Right cardiac atrium (tissue), 5 donors: Measurements from ENCODE around the gene C1QTNF3. TPM values are rescaled to one million over a fixed set of nuclear protein-coding genes. Genes with fewer than 3 reads are reported as not detected.

Source experiments
- ATAC-seq, 2 donors: fragments of 200-7000 bp; cut with Tn5 transposase; one replicate each; pipeline versions ENCODE4 v1.8.0 to v1.9.1; 2020; ENCODE audit warnings: moderate library complexity in 2 of 2, mild to moderate bottlenecking in 1 of 2
- DNase-seq, 3 donors: peaks; one replicate each; pipeline ENCODE4 v3.0.0-alpha.2; 2020
- H3K27ac ChIP-seq: one replicate; pipeline ENCODE4 v1.5.1; 2013; ENCODE audit warnings: mild to moderate bottlenecking, low read length, control low read depth, moderate library complexity
- H3K27me3 ChIP-seq: one replicate; pipeline ENCODE4 v1.6.1; 2013; ENCODE audit not compliant: control insufficient read depth, insufficient read depth
- H3K4me1 ChIP-seq: one replicate; pipeline ENCODE4 v1.6.1; 2013; ENCODE audit warnings: low read length; ENCODE audit not compliant: control insufficient read depth, insufficient read depth
- H3K4me3 ChIP-seq: one replicate; pipeline ENCODE4 v1.5.1; 2013; ENCODE audit warnings: low read length, control low read depth
- H3K9me3 ChIP-seq: one replicate; pipeline ENCODE4 v1.6.1; 2013; ENCODE audit warnings: low read length; ENCODE audit not compliant: control insufficient read depth
- WGBS: extraction: QIAGEN DNeasy Blood & Tissue Kit; methylation state at CpG from one replicate; pipeline ENCODE4 v1.1.7; 2013; 5-methylcytosine and 5-hydroxymethylcytosine counted together
- intact Hi-C, 4 donors: fragments of 100-400 bp; cut with DNase I; formaldehyde crosslinking; loops; one replicate each; pipeline versions ENCODE4 v1.11.0 to v1.14.0; 2022 to 2023
- polyA plus RNA-seq: library from polyadenylated mRNA; stranded (reverse); fragments of 200-250 nt; gene quantifications from one replicate; pipeline ENCODE4 v1.2.3, GENCODE V29; 2013
- total RNA-seq, 4 donors: library from RNA; stranded (reverse); fragmentation: NEBNext Ultra II Directional; extraction: Animal tissue kit (Norgen Biotek cat#: 25700); gene quantifications; one replicate each; pipeline ENCODE4 v1.2.1, GENCODE V29; 2021
- donor health status: healthy with polysubstance abuse.
- donor health status: DM: no; HTN: yes; CAD: no.
- donor health status: DM: no; HTN: no; CAD: no.
- donor health status: DM: no; HTN: yes; CAD: no; lungs with severe emphysema.
- donor health status: DM: yes; HTN: yes; CAD: no.

C1QTNF3 gene
- total and polyA plus RNA-seq, 5 donors = 1.5 to 4.3 (median 2.5) TPM

GRCh38 chr5:34007621-34008600, 35.1 kb downstream of the C1QTNF3 start, which contains the start of gene AMACR:
AMACR (minus strand) TSS chr5:34008050; CDS start chr5:34008019, 31 bp downstream.
- Histone ChIP-seq H3K9me3 (no peaks in the 10 kb centered on the region), H3K27ac (peak within 1 kb of the TSS; percentile 96), H3K4me3 (peak within 1 kb of the TSS; percentile 48), H3K4me1 (peaks cover 4% of the 10 kb centered on the region), H3K27me3 (no peaks in the 10 kb centered on the region)
- intact Hi-C loops = no loop called here
- under 1% methylated on average over 76 of the region's 76 CpGs for WGBS
- ATAC-seq = peak; percentile 99
- DNase-seq = peak; percentile 94 to 98 (median 97)

- ATAC-seq (peak; percentile 36 to 39), DNase-seq (peak in 1 of 3 donors; percentile 63)
- intact Hi-C loops = no loop called here
- Histone ChIP-seq H3K27me3 (no peaks in the 10 kb centered on the region), H3K9me3 (no peaks in the 10 kb centered on the region), H3K4me3 (peak overlapping the region; percentile 48), H3K27ac (peak overlapping the region; percentile 96), H3K4me1 (peaks cover 4% of the 10 kb centered on the region)
- WGBS = 4% methylated on average over 11 of the region's 11 CpGs
Measured at GRCh38 chr5:34007201-34007620, 35.8 kb downstream of the C1QTNF3 start.

- no peak overlapping the region for H3K27ac ChIP-seq
- ATAC-seq (no peak), DNase-seq (no peak)
- 81% methylated on average over 4 of the region's 4 CpGs for WGBS
- H3K27me3 ChIP-seq = no peaks in the 10 kb centered on the region
- intact Hi-C loops = no loop called here
- H3K4me3 ChIP-seq = no peak overlapping the region
- H3K9me3 ChIP-seq = no peaks in the 10 kb centered on the region
- H3K4me1 ChIP-seq = peaks cover 4% of the 10 kb centered on the region
Measured at GRCh38 chr5:34005681-34006080, 37.3 kb downstream of the C1QTNF3 start.

GRCh38 chr5:34005211-34005610, 37.8 kb downstream of the C1QTNF3 start:
- Histone ChIP-seq H3K27me3 (no peaks in the 10 kb centered on the region), H3K27ac (no peak overlapping the region), H3K4me1 (peaks cover 4% of the 10 kb centered on the region), H3K4me3 (no peak overlapping the region), H3K9me3 (no peaks in the 10 kb centered on the region)
- ATAC-seq = no peak
- DNase-seq = no peak
- intact Hi-C loops = no loop called here
- 89% methylated on average over 4 of the region's 4 CpGs for WGBS

- no peaks in the 10 kb centered on the region for H3K9me3 ChIP-seq
- intact Hi-C loops = no loop called here
- H3K27me3 ChIP-seq = no peaks in the 10 kb centered on the region
- 87% methylated on average over 4 of the region's 4 CpGs for WGBS
- peaks cover 4% of the 10 kb centered on the region for H3K4me1 ChIP-seq
- no peak overlapping the region for H3K27ac ChIP-seq
- no peak for DNase-seq
- no peak for ATAC-seq
- H3K4me3 ChIP-seq = no peak overlapping the region
Measured at GRCh38 chr5:34003941-34004340, 39.1 kb downstream of the C1QTNF3 start.

- intact Hi-C loops = no loop called here
- Histone ChIP-seq H3K4me3 (no peak overlapping the region), H3K9me3 (no peaks in the 10 kb centered on the region), H3K27me3 (no peaks in the 10 kb centered on the region), H3K4me1 (peaks cover 4% of the 10 kb centered on the region), H3K27ac (peak overlapping the region; percentile 87)
- no peak for DNase-seq
- peak; percentile 36 to 70 for ATAC-seq
- WGBS = 77% methylated on average over 10 of the region's 10 CpGs
Measured at GRCh38 chr5:34002629-34003328, 40.2 kb downstream of the C1QTNF3 start.

GRCh38 chr5:34001241-34001841, 41.7 kb downstream of the C1QTNF3 start:
- ATAC-seq = no peak
- H3K27ac ChIP-seq = peak overlapping the region; percentile 17
- H3K9me3 ChIP-seq = peaks cover 2% of the 10 kb centered on the region
- intact Hi-C loops = no loop called here
- WGBS = 66% methylated on average over 10 of the region's 10 CpGs
- no peak overlapping the region for H3K4me3 ChIP-seq
- DNase-seq = peak in 1 of 3 donors; percentile 40
- H3K4me1 ChIP-seq = peaks cover 6% of the 10 kb centered on the region
- no peaks in the 10 kb centered on the region for H3K27me3 ChIP-seq

- 88% methylated on average over 4 of the region's 4 CpGs for WGBS
- intact Hi-C loops = loop anchor here in 2 of 4 donors (10.0 kb wide), 1 partner anchor 465 kb away; no protein-coding TSS in a partner anchor
- Histone ChIP-seq H3K27me3 (no peaks in the 10 kb centered on the region), H3K27ac (peak overlapping the region; percentile 56), H3K9me3 (peaks cover 2% of the 10 kb centered on the region), H3K4me1 (peaks cover 6% of the 10 kb centered on the region), H3K4me3 (no peak overlapping the region)
- no peak for ATAC-seq
- DNase-seq = no peak
Measured at GRCh38 chr5:33999978-34000377, 43.0 kb downstream of the C1QTNF3 start.

GRCh38 chr5:33997331-33997983, 45.6 kb downstream of the C1QTNF3 start:
- DNase-seq (peak; percentile 60 to 67 (median 61)), ATAC-seq (peak; percentile 76 to 78)
- Histone ChIP-seq H3K27ac (peak overlapping the region; percentile 48), H3K9me3 (peaks cover 2% of the 10 kb centered on the region), H3K4me3 (no peak overlapping the region), H3K4me1 (peaks cover 4% of the 10 kb centered on the region), H3K27me3 (no peaks in the 10 kb centered on the region)
- 35% methylated on average over 6 of the region's 6 CpGs for WGBS
- intact Hi-C loops = loop anchor here in 2 of 4 donors (10.0 kb wide), 1 partner anchor 467 kb away; no protein-coding TSS in a partner anchor

GRCh38 chr5:33995865-33996264, 47.1 kb downstream of the C1QTNF3 start:
- 49% methylated on average over 2 of the region's 2 CpGs for WGBS
- no peak overlapping the region for H3K4me3 ChIP-seq
- peaks cover 4% of the 10 kb centered on the region for H3K4me1 ChIP-seq
- peaks cover 2% of the 10 kb centered on the region for H3K9me3 ChIP-seq
- no peaks in the 10 kb centered on the region for H3K27me3 ChIP-seq
- DNase-seq (no peak), ATAC-seq (no peak)
- H3K27ac ChIP-seq = no peak overlapping the region
- intact Hi-C loops = loop anchor here in 2 of 4 donors (10.0 kb wide), 1 partner anchor 469 kb away; no protein-coding TSS in a partner anchor
